CD4-positive, alpha-beta T cell treated with Interleukin-21 for 1 hour (primary cell): ENCODE data around the gene KCNG2.

Experiments used
- DNase-seq: peaks from one replicate; pipeline ENCODE4 v3.0.0-alpha.2; 2020

KCNG2 gene

DNA sequence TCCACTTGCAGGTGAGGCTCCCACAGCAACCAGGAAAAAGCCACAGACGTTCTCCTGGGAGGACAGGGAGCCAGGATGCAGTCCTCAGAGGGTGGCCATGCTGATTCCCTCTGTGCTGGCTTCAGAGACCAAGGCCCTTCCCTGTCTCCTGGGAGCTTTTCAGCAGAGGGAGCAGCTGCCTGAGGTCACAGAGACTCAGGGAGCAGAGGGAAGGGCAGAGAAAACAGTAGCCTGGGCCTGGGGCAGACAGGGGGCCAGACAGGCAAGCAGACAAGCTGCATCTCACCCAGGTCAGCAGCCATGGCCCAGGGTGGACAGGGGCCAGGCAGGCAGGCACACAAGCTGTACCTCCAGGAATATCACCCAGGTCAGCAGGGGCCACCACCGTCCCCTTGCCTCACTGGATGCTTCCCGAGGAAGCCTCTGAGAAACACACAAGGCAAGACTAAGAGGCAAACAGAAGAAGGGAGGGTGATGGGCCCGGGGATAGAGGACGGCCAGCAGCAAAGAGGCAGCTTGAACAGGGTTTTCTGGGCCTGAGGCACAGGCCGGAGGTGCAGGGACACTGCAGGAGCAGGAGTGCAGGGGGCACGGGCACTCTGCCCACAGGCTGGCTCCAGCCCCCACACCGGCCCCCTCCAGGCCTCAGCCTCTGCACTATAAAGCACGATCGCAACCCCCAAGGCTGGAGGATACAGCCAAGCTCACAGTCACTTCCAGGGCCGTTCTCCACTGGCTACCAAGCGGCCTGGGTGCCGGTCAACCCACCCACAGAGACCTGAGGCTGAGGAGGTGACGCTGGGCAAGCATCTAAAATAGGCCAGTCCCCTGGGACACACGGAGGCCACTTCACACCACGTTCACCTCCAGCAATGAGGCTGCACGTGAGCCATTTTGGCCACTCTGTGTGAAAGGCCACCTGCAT, 147.6 kb downstream of the KCNG2 start:
- DNase-seq = no peak

DNA sequence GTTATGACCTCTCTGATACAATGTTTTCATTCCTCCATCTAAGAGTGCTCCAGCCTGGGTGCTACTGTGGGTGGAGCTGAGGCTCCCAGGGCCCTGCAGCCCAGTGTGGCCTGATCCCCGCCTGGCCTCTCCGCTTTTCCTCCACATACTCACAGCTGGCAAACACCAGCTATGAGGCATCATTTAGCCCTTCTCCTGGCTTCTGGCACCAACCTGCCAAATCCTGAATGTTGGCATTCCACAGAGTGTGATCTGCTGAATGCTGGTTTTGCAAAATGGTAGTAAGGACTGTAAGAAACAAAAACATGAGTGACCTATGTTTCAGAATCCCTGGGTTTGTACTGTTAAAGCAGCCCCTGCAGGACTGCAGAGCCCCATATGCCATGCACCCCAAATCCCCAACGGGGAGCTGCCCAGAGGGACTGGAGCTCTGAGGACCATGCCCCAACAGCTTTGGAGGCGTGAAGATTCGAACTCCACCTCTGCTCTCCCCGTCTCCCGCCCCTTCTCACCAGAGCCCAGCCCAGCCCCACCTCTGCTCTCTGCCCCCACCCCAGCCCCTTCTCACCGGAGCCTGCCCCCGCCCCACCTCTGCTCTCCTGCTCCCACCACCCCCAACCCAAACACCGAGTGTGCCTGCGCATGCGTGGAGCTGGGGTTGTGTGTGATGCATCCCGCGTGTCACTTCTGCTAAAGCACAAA, 149.5 kb downstream of the KCNG2 start:
- DNase-seq = no peak

DNA sequence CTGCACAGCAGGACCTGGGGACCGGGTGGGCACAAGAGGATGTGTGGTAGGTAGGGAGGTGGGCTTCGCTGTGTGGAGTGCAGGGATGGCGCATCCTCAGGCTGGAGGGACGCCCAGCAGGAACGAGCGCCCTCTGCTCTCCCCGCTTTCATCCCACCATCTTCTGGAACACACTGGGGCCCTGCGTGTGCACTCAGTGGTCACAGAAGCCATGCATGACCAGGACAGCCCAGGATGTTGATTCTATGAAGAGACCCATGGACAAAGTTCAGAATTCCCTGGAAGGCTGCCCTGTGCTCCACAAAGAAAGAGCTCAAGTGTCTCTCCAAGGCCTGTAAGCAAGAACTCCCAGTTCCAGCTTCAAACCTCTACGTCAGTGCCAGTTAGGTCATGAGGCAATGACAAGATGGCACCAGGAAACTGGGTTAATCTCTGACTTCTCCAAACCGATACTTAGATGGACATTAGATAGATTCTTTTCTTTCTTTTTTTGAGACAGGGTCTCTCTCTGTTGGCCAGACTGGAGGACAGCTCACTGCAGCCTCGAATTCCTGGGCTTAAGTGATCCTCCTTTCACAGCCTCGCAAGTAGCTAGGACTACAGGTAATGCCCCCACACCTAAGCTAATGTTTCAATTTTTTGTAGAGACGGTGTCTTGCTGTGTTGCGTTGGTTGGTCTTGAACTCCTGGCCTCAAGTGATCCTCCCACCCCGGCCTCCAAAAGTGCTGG, 150.3 kb downstream of the KCNG2 start:
- DNase-seq = no peak

DNA sequence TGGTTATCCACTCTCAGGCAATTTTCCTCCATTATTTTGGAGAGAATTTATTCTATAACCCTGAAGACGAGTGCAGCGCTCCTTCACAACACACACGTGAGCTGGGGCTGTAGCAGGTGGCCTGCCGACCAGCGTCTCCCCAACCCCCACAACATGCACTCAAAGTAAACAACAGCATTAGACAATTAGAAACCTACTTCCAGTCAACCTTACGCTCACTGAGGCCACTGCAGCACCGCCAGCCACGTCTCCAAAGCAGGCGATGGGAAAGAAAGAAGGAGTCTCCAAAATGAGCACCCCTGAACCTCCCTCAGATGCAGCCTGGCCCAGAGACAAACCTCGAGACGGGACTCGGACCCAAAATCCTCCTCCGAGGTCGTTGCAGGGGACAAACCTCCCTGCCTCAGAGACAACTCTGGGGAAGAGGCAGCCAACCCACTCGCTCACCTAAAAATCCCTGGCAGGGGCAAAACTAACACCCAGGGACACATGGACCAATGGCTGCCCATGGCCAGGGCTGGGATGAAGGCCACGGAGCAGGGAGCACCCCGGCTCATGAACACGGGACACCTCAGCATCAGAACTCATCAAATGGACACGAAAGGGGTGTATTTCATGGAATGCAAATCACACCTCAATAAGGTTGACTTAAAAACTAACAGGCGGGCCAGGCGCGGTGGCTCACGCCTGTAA, 151.1 kb downstream of the KCNG2 start:
- no peak for DNase-seq
